GM12891 (cell line): ENCODE data around the gene PALM2AKAP2.

Experiments used
- PAX5 ChIP-seq: IDR thresholded peaks from 2 replicates; pipeline ENCODE4 v1.6.1; 2011; ENCODE audit warnings: low read length, moderate library complexity, mild to moderate bottlenecking; ENCODE audit not compliant: insufficient read depth, severe bottlenecking
- POLR2A ChIP-seq: IDR thresholded peaks from 2 replicates; pipeline ENCODE4 v1.6.1; 2011; ENCODE audit warnings: low read depth, low read length, control low read depth
- POLR2AphosphoS5 ChIP-seq: IDR thresholded peaks from 2 replicates; pipeline ENCODE4 v1.6.1; 2011; ENCODE audit warnings: low read depth, low read length, control low read depth
- POU2F2 ChIP-seq: IDR thresholded peaks from 2 replicates; pipeline ENCODE4 v1.6.1; 2011; ENCODE audit warnings: low read depth, mild to moderate bottlenecking, control low read depth, low read length, moderate library complexity
- SPI1 ChIP-seq: IDR thresholded peaks from 2 replicates; pipeline ENCODE4 v1.6.1; 2011; ENCODE audit warnings: low read depth, low read length, control low read depth
- TAF1 ChIP-seq: IDR thresholded peaks from 2 replicates; pipeline ENCODE4 v1.6.1; 2011; ENCODE audit warnings: low read depth, low read length, control low read depth

DNA sequence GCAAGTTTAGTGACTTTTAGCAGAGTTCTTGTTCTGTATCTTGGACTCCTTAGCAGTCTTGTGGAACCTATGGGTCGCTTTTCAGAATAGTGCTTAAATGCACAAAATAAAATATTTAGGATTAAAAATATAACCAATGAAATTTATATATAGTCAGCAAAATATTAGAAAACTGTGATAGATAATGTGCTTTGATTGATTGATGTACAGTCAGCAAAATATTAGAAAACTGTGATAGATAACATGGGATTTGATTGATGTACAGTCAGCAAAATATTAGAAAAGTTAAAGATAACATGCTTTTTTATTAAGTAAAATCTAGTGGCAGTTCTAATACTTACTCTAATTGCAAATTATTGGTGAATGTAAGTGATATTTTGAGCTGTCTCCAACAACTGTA lies 16.1 kb downstream of the PALM2AKAP2 start:
- no peak for TF ChIP-seq POU2F2
- no peak for TF ChIP-seq POLR2A
- no peak for TF ChIP-seq PAX5
- no peak for TF ChIP-seq TAF1
- no peak for TF ChIP-seq SPI1
- TF ChIP-seq POLR2AphosphoS5 = no peak
